HG03521 (cell line): Measurements from ENCODE around the gene TM4SF1.

Experiments used
- ATAC-seq: cut with Tn5 transposase; IDR thresholded peaks from one replicate; pipeline ENCODE4 v1.9.1; 2021; ENCODE audit warnings: mild to moderate bottlenecking, moderate library complexity; ENCODE audit not compliant: unreplicated experiment

The TM4SF1 gene

GRCh38 chr3:149375501-149376196 is 1.8 kb downstream of the TM4SF1 start:
- ATAC-seq = no peak

- no peak for ATAC-seq
Measured at GRCh38 chr3:149374793-149375500, 2.5 kb downstream of the TM4SF1 start.

GRCh38 chr3:149374391-149374790 is 3.1 kb downstream of the TM4SF1 start:
- ATAC-seq = no peak

GRCh38 chr3:149373235-149374125 is 4.0 kb downstream of the TM4SF1 start:
- no peak for ATAC-seq

GRCh38 chr3:149371723-149372114 is 5.7 kb downstream of the TM4SF1 start:
- ATAC-seq = no peak

- no peak for ATAC-seq
Measured at GRCh38 chr3:149371001-149371722, 6.3 kb downstream of the TM4SF1 start.

- no peak for ATAC-seq
Measured at GRCh38 chr3:149369991-149370866, 7.2 kb downstream of the TM4SF1 start.

GRCh38 chr3:149368674-149369497 is 8.6 kb downstream of the TM4SF1 start:
- ATAC-seq = no peak

GRCh38 chr3:149368201-149368673 is 9.2 kb downstream of the TM4SF1 start:
- ATAC-seq = no peak

- ATAC-seq = no peak
Measured at GRCh38 chr3:149366941-149367840, 10.3 kb downstream of the TM4SF1 start.

GRCh38 chr3:149366031-149366430 is 11.4 kb downstream of the TM4SF1 start:
- no peak for ATAC-seq

GRCh38 chr3:149364624-149365023 is 12.8 kb downstream of the TM4SF1 start:
- no peak for ATAC-seq

GRCh38 chr3:149363053-149363452 is 14.4 kb downstream of the TM4SF1 start:
- ATAC-seq = no peak

GRCh38 chr3:149362366-149362765 is 15.1 kb downstream of the TM4SF1 start:
- ATAC-seq = no peak

GRCh38 chr3:149356630-149357029 is 20.8 kb downstream of the TM4SF1 start:
- no peak for ATAC-seq

- no peak for ATAC-seq
Measured at GRCh38 chr3:149356044-149356592, 21.3 kb downstream of the TM4SF1 start.

- no peak for ATAC-seq
Measured at GRCh38 chr3:149353581-149354184, 23.8 kb downstream of the TM4SF1 start.
